SK-N-SH treated with all-trans-retinoic acid at 6 μM for 48 hours (cell line): ENCODE results near the gene C12orf75.

Experiments used
- ATAC-seq: fragments of 200-7000 bp; cut with Tn5 transposase; 3 replicates; pipeline ENCODE4 v1.9.1; 2020; ENCODE audit warnings: mild to moderate bottlenecking, moderate library complexity
- BACH2 ChIP-seq: fragments of 250-450 bp; sonication (Bioruptor Pico); IDR thresholded peaks from 2 replicates; pipeline ENCODE4 v1.9.0; 2021; ENCODE audit warnings: mild to moderate bottlenecking, borderline replicate concordance
- CSDC2 ChIP-seq: fragments of 250-450 bp; sonication (Bioruptor Pico); IDR thresholded peaks from 2 replicates; pipeline ENCODE4 v1.5.0; 2020; ENCODE audit warnings: mild to moderate bottlenecking, moderate library complexity
- CSRNP3 ChIP-seq: fragments of 250-450 bp; sonication (Bioruptor Pico); IDR thresholded peaks from 2 replicates; pipeline ENCODE4 v1.5.1; 2021; ENCODE audit warnings: mild to moderate bottlenecking, moderate library complexity
- ESRRG ChIP-seq: fragments of 250-450 bp; sonication (Bioruptor Pico); IDR thresholded peaks from 2 replicates; pipeline ENCODE4 v1.6.1; 2021; ENCODE audit warnings: mild to moderate bottlenecking
- GLIS3 ChIP-seq: fragments of 250-450 bp; sonication (Bioruptor Pico); IDR thresholded peaks from 2 replicates; pipeline ENCODE4 v1.5.0; 2020; ENCODE audit warnings: mild to moderate bottlenecking, moderate library complexity
- ISL1 ChIP-seq: fragments of 250-450 bp; sonication (Bioruptor Pico); IDR thresholded peaks from 2 replicates; pipeline ENCODE4 v2.1.2; 2022; ENCODE audit warnings: mild to moderate bottlenecking, moderate library complexity
- OSR1 ChIP-seq: fragments of 250-450 bp; sonication (Bioruptor Pico); IDR thresholded peaks from 2 replicates; pipeline ENCODE4 v1.8.0; 2022; ENCODE audit warnings: moderate library complexity, mild to moderate bottlenecking, inconsistent platforms
- PPARA ChIP-seq: fragments of 250-450 bp; sonication (Bioruptor Pico); IDR thresholded peaks from 2 replicates; pipeline ENCODE4 v1.5.0; 2020; ENCODE audit warnings: mild to moderate bottlenecking, borderline replicate concordance
- RARB ChIP-seq: fragments of 250-450 bp; sonication (Bioruptor Pico); IDR thresholded peaks from 2 replicates; pipeline ENCODE4 v1.8.0; 2021; ENCODE audit warnings: mild to moderate bottlenecking, moderate library complexity
- TCF4 ChIP-seq: fragments of 250-450 bp; sonication (Bioruptor Pico); IDR thresholded peaks from 2 replicates; pipeline ENCODE4 v1.8.0; 2021; ENCODE audit warnings: mild to moderate bottlenecking, moderate library complexity, borderline replicate concordance
- TOX ChIP-seq: fragments of 250-450 bp; sonication (Bioruptor Pico); IDR thresholded peaks from 2 replicates; pipeline ENCODE4 v1.8.0; 2021; ENCODE audit warnings: mild to moderate bottlenecking, moderate library complexity, borderline replicate concordance
- TSHZ2 ChIP-seq: fragments of 250-450 bp; sonication (Bioruptor Pico); IDR thresholded peaks from 2 replicates; pipeline ENCODE4 v1.5.0; 2020; ENCODE audit warnings: mild to moderate bottlenecking, moderate library complexity
- ZC3H10 ChIP-seq: fragments of 250-450 bp; sonication (Bioruptor Pico); IDR thresholded peaks from 2 replicates; pipeline ENCODE4 v1.5.1; 2021; ENCODE audit warnings: mild to moderate bottlenecking, moderate library complexity
- ZFP3 ChIP-seq: fragments of 250-450 bp; sonication (Bioruptor Pico); IDR thresholded peaks from 2 replicates; pipeline ENCODE4 v1.5.0; 2020; ENCODE audit warnings: mild to moderate bottlenecking, moderate library complexity
- ZFP30 ChIP-seq: fragments of 450-650 bp; formaldehyde crosslinking; IDR thresholded peaks from 2 replicates; pipeline ENCODE4 v1.5.0; 2022; ENCODE audit warnings: mild to moderate bottlenecking, moderate library complexity
- ZNF565 ChIP-seq: fragments of 450-650 bp; formaldehyde crosslinking; conservative IDR thresholded peaks from 2 replicates; pipeline ENCODE4 v1.5.0; 2020; ENCODE audit warnings: low read depth, mild to moderate bottlenecking, moderate library complexity
- ZNF70 ChIP-seq: fragments of 450-650 bp; formaldehyde crosslinking; IDR thresholded peaks from 2 replicates; pipeline ENCODE4 v1.5.0; 2020; ENCODE audit warnings: mild to moderate bottlenecking, moderate library complexity
- ZNF8 ChIP-seq: fragments of 450-650 bp; formaldehyde crosslinking; IDR thresholded peaks from 2 replicates; pipeline ENCODE4 v1.5.0; 2020; ENCODE audit warnings: mild to moderate bottlenecking, moderate library complexity
- TF ChIP-seq, protein P1 (sequence below): fragments of 250-450 bp; sonication (Bioruptor Pico); IDR thresholded peaks from 2 replicates; pipeline ENCODE4 v1.5.1; 2020; ENCODE audit warnings: low read depth, mild to moderate bottlenecking, moderate library complexity
- TF ChIP-seq, protein P2 (sequence below): fragments of 250-450 bp; sonication (Bioruptor Pico); IDR thresholded peaks from 2 replicates; pipeline ENCODE4 v1.8.0; 2020; ENCODE audit warnings: mild to moderate bottlenecking, moderate library complexity, borderline replicate concordance
- TF ChIP-seq, protein P3 (sequence below): fragments of 250-450 bp; sonication (Bioruptor Pico); IDR thresholded peaks from 2 replicates; pipeline ENCODE4 v1.8.0; 2021; ENCODE audit warnings: low read depth, mild to moderate bottlenecking, moderate library complexity, borderline replicate concordance

Gene C12orf75

GRCh38 chr12:105398930-105399329, 68.4 kb downstream of the C12orf75 start:
- TF ChIP-seq TSHZ2 (no peak), TCF4 (CRISPR knock-in tag) (no peak), ZNF70 (no peak), ZNF565 (no peak), ZFP3 (CRISPR knock-in tag) (no peak), ISL1 (CRISPR knock-in tag) (no peak), ZNF8 (CRISPR knock-in tag) (no peak), ZC3H10 (CRISPR knock-in tag) (no peak), CSDC2 (CRISPR knock-in tag) (no peak), CSRNP3 (CRISPR knock-in tag) (no peak), TOX (CRISPR knock-in tag) (no peak), GLIS3 (CRISPR knock-in tag) (no peak), OSR1 (CRISPR knock-in tag) (no peak), RARB (CRISPR knock-in tag) (no peak), BACH2 (CRISPR knock-in tag) (no peak), PPARA (CRISPR knock-in tag) (no peak)
- TF ChIP-seq, protein P1, sequence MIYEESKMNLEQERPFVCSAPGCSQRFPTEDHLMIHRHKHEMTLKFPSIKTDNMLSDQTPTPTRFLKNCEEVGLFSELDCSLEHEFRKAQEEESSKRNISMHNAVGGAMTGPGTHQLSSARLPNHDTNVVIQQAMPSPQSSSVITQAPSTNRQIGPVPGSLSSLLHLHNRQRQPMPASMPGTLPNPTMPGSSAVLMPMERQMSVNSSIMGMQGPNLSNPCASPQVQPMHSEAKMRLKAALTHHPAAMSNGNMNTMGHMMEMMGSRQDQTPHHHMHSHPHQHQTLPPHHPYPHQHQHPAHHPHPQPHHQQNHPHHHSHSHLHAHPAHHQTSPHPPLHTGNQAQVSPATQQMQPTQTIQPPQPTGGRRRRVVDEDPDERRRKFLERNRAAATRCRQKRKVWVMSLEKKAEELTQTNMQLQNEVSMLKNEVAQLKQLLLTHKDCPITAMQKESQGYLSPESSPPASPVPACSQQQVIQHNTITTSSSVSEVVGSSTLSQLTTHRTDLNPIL (CRISPR knock-in tag): no peak
- TF ChIP-seq, protein P2, sequence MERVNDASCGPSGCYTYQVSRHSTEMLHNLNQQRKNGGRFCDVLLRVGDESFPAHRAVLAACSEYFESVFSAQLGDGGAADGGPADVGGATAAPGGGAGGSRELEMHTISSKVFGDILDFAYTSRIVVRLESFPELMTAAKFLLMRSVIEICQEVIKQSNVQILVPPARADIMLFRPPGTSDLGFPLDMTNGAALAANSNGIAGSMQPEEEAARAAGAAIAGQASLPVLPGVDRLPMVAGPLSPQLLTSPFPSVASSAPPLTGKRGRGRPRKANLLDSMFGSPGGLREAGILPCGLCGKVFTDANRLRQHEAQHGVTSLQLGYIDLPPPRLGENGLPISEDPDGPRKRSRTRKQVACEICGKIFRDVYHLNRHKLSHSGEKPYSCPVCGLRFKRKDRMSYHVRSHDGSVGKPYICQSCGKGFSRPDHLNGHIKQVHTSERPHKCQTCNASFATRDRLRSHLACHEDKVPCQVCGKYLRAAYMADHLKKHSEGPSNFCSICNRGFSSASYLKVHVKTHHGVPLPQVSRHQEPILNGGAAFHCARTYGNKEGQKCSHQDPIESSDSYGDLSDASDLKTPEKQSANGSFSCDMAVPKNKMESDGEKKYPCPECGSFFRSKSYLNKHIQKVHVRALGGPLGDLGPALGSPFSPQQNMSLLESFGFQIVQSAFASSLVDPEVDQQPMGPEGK (CRISPR knock-in tag): no peak
- TF ChIP-seq, protein P3, sequence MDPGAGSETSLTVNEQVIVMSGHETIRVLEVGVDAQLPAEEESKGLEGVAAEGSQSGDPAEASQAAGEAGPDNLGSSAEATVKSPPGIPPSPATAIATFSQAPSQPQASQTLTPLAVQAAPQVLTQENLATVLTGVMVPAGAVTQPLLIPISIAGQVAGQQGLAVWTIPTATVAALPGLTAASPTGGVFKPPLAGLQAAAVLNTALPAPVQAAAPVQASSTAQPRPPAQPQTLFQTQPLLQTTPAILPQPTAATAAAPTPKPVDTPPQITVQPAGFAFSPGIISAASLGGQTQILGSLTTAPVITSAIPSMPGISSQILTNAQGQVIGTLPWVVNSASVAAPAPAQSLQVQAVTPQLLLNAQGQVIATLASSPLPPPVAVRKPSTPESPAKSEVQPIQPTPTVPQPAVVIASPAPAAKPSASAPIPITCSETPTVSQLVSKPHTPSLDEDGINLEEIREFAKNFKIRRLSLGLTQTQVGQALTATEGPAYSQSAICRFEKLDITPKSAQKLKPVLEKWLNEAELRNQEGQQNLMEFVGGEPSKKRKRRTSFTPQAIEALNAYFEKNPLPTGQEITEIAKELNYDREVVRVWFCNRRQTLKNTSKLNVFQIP: no peak
- ATAC-seq: no peak

GRCh38 chr12:105399428-105400081, 69.1 kb downstream of the C12orf75 start:
- no peak for ATAC-seq
- TF ChIP-seq BACH2 (CRISPR knock-in tag) (no peak), ZNF70 (no peak), ZFP30 (no peak), GLIS3 (CRISPR knock-in tag) (no peak), TOX (CRISPR knock-in tag) (no peak), OSR1 (CRISPR knock-in tag) (no peak), TSHZ2 (no peak), ZC3H10 (CRISPR knock-in tag) (no peak), RARB (CRISPR knock-in tag) (no peak), CSRNP3 (CRISPR knock-in tag) (no peak), ZNF565 (no peak), CSDC2 (CRISPR knock-in tag) (no peak), ESRRG (CRISPR knock-in tag) (no peak)
- TF ChIP-seq, protein P1 (CRISPR knock-in tag): no peak
- TF ChIP-seq, protein P2 (CRISPR knock-in tag): no peak
